CD1c-positive myeloid dendritic cell (primary cell): ENCODE results near the gene KRTAP10-11.
"Not testable (repeated sequence)": the region's sequence is repeated elsewhere in the genome, so short reads cannot be mapped to it uniquely, and the experiment has no call there.

Experiments
- DNase-seq: peaks from one replicate; pipeline ENCODE4 v3.0.0-alpha.2; 2016; ENCODE audit errors: extremely low spot score

Gene KRTAP10-11

GRCh38 chr21:44638506-44639330 lies 7.5 kb upstream of the KRTAP10-11 start:
- DNase-seq: not testable (repeated sequence)

DNA sequence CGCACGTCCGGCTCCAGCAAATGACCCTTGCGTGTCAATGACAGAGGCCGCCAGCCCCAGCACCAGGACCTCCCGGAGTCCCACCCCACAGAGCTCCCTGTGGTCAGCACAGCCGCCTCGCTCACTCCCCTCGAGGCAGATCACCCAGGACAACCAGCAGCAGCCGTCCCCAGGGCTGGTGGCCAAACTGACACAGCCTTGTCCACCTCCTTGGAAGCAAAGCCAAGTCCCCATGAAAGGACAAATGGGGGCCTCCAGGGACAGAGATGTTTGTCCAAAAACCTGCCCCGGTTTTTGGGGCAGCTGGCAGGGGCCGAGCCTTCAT lies 6.9 kb upstream of the KRTAP10-11 start:
- no peak for DNase-seq

DNA sequence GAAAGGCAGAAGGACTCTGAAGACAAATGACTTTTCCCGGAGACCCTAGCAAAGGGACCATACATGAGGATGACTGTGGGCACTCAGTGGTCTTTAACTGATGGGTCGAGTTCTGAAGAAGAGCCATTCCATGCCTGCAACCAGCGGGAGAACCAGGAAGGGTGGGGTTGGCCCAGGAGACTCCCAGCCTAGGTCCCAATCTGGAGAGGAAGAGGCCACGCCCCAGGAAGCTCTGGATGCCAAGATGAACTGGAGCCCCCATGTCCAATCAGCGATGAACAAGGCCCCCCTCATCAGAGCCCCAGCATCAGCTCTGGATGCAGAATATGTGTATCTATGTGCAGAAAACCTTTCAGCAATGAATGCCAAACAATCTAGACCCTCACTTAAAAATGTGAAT lies 5.5 kb upstream of the KRTAP10-11 start:
- DNase-seq: no peak

DNA sequence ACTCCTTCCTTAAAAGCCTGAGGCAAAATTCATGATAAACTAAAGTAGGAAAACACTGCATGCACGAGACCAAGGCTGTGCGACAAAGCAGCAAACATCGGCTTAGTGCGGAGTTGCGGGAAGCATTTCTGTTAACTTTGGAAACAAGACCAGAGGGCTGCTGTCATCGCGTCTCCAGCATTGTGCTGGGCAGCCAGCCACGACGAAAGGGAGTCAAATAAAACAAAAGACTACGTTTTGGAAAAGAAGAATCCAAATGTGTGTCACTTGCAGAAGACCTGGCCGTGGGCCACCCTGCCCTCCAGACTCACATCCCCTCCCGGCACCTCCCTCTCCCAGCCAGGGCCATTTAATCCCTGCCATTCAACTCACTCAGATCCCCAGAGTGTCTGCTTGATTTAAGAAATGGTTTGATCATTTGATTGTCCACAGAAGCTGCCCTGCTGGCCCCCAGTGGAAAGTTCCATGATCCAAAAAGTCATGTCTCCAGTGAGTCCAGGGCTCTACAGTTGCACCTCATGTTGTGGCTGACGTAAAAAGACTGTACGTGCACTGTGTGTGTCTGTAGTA lies 2.4 kb upstream of the KRTAP10-11 start:
- DNase-seq: no peak

DNA sequence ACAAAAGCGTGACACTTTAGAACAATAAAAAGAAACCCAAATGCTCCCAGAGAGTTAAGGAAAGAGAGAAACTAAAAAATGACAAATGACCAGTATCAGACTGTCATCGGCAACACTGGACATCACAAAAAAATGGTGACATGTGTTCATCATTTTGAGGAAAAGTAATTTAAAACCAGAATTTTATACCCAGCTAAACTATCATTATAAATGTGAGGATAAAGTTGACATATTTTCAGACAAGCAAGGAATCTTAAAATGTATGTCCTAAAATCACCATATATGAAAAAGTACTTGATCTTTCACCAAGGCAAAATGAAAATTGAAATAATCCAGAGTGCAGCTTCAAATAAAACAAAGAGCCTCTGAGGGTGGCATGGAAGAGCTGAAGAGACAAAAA lies 1.3 kb upstream of the KRTAP10-11 start:
- no peak for DNase-seq

DNA sequence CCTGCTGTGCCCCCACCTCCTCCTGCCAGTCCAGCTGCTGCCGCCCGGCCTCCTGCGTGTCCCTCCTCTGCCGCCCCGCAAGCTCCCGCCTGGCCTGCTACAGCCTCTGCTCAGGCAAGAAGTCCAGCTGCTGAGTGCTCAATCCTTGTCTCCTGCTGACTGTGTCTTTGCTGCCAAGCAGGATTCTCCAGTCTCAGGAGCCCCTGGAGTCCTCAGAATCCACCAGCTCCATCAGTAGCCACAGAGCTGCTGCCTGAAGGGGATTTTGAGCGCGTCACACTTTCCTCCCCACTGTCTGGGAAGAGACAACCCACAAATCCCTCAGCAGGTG lies 973 bp downstream of the KRTAP10-11 start:
- DNase-seq: no peak

- no peak for DNase-seq
These were observed 2.5 kb downstream of the KRTAP10-11 start for GRCh38 chr21:44648557-44649311.

- DNase-seq: no peak
These were observed 3.4 kb downstream of the KRTAP10-11 start for GRCh38 chr21:44649521-44650100.

DNA sequence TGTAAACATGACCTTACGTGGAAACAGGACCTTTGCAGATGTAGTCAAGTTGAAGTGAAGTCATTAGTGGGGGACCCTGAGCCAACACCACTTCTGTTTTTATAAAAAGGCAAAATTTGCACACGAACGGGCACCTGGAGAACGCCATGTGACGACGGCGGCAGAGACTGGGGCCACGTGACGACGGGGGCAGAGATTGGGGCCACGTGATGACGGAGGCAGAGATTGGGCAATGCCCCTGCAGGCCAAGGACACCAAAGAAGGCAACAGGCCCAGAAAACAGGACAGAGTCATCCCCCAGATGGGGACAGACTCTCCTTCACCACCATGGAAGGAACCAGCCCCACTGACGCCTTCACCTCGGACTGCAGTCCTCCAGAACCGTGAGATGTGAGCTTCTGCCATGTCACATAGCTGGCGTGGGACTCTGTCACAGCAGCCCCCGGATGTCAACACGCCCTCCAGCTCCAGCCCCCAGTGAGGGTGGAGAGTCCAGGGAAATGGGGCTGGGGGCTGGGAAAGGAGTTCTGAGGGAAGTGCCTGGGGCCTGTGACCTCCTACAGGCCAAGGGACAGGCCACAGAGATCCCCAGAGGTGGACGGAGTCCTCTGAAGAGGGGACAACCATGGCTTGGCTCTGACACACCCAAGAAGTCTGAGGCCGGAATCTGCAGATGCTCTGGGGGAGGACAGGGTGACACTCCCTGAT lies 4.2 kb downstream of the KRTAP10-11 start:
- no peak for DNase-seq

DNA sequence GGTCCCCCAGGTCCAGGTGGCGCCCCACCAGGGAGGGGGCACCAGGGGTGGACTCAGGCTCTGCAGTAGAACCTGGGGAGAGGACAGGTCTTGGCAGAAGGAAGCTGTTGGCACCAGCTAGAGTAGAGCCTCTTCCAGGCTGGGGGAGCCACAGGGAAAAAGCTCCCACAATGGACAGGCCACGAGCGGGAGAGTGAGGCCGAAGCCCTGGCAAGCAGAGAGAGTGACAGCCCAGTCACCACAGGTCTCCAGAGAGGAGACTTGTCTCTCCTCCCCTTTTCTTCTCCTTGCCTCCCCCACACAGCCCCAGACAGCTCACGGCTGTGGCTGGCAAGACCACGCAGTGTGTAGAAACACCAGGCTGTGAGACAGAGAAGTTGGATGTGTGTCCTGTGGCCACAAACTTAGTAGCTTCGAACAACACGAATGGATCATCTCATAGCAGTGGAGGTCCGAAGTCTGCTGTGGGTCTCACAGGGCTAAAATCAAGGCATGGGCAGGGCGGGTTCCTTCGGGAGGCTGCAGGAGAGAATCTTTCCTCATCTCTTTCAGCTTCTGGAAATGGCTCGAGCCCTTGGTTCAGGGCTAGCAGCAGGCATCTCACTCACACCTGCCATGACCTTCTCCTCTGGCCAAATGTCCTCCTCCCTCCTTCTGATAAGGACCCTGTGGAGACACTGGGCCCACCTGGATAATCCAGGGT lies 4.9 kb downstream of the KRTAP10-11 start:
- DNase-seq: no peak

DNA sequence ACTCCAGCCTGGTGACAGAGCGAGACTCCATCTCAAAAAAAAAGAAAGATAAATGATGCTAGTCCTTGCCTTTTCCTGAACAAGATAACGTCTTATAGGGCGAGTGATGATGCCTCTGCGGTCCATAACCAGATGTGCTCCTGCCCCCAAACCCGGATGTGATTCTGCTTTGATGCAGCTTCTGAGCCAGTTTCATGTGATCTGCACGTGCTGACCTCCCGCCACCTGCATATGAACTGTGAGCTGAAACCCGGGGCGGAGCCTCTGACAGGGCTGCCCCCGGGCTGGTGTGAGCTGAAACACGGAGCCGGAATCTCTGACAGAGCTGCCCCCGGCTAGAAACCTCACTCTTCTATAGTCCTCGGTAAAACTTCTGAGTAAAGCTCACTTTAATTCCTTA lies 6.9 kb downstream of the KRTAP10-11 start:
- no peak for DNase-seq

GRCh38 chr21:44653656-44654575 lies 7.7 kb downstream of the KRTAP10-11 start:
- DNase-seq: no peak

GRCh38 chr21:44654576-44655175 lies 8.5 kb downstream of the KRTAP10-11 start, which contains the start of gene KRTAP12-4:
Gene KRTAP12-4 (minus strand): TSS chr21:44654659. CDS start chr21:44654614, 45 bp downstream.
- no peak for DNase-seq

GRCh38 chr21:44656868-44657267 lies 10.7 kb downstream of the KRTAP10-11 start:
- DNase-seq: no peak

GRCh38 chr21:44657635-44658540 lies 11.7 kb downstream of the KRTAP10-11 start, which contains the start of gene KRTAP12-3:
Gene KRTAP12-3 (plus strand): TSS chr21:44657932. CDS start chr21:44657980, 48 bp downstream.
- peak; percentile 30 for DNase-seq

- DNase-seq: no peak
These were observed 12.3 kb downstream of the KRTAP10-11 start for GRCh38 chr21:44658541-44658910.

DNA sequence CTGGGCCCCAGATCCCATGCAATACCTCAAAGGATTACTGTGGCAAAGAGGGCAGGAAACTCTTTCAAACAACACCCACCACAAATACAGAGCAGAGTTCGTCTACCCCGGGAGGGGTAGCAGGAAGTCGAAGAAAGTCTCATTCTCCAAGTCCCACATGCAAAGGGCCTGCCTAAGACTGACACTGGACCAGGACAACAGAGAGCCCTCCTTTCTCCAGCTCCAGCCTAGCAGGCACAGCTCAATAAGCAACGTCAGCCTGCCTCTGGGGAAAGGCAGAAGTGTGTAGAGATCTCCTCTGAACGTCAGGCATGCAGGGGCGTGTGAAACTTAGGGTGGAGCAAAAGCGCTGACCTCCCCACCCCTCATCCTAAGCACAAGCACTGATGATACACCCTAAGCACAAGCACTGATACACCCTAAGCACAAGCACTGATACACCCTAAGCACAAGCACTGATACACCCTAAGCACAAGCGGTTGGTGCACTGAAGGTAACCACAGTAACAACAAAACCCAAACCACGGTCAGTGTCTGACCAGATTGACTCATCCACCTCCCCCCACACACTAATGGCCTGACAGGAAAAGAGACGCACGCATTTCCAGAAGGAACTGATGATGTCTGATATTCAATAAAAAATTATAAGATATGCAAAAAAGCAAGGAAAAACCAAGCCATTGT lies 12.8 kb downstream of the KRTAP10-11 start:
- DNase-seq: peak; percentile 1

DNA sequence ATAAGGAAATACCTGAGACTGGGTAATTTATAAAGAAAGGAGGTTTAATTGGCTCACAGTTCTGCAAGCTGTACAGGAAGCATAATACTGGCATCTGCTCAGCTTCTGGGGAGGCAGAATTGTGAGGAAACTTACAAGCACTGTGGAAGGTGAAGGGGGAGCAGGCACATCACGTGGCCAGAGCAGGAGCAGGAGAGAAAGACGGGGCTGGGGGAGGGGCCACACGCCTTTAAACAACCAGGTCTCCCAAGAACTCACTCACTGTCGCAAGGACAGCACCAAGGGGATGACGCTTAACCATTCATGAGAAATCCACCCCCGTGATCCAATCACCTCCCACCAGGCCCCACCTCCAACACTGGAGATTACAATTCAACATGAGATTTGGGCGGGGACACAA lies 15.4 kb downstream of the KRTAP10-11 start:
- DNase-seq: not testable (repeated sequence)
